HepG2 (cell line): ENCODE measurements around the gene NCKIPSD. TPM values are rescaled to one million over a fixed set of nuclear protein-coding genes. Genes with fewer than 3 reads are reported as not detected.

Experiments used
- ASH2L ChIP-seq: fragments of 300-600, 200-600 bp; sonication (generic); IDR thresholded peaks from 2 replicates; pipeline ENCODE4 v1.7.0; 2017; ENCODE audit warnings: low read depth, mild to moderate bottlenecking, moderate library complexity, mixed read lengths, low read length; ENCODE audit not compliant: insufficient read length
- FOXO1 ChIP-seq: sonication (generic); formaldehyde crosslinking; IDR thresholded peaks from 2 replicates; pipeline ENCODE4 v1.4.0; 2020; ENCODE audit warnings: missing genetic modification reagents
- HOXA9 ChIP-seq: sonication (generic); formaldehyde crosslinking; IDR thresholded peaks from 2 replicates; pipeline ENCODE4 v1.8.1; 2022; ENCODE audit warnings: missing genetic modification reagents, mild to moderate bottlenecking, moderate library complexity, borderline replicate concordance
- SP4 ChIP-seq: sonication (generic); formaldehyde crosslinking; IDR thresholded peaks from 2 replicates; pipeline ENCODE4 v1.8.1; 2023; ENCODE audit warnings: mild to moderate bottlenecking, missing genetic modification reagents
- SPEN ChIP-seq: sonication (generic); formaldehyde crosslinking; IDR thresholded peaks from 2 replicates; pipeline ENCODE4 v1.5.1; 2020; ENCODE audit warnings: low read depth, mild to moderate bottlenecking, missing genetic modification reagents
- SSRP1 ChIP-seq: IDR thresholded peaks from 2 replicates; pipeline ENCODE4 v1.6.1; 2016; ENCODE audit warnings: control low read depth
- TP53 ChIP-seq: sonication (generic); formaldehyde crosslinking; conservative IDR thresholded peaks from 2 replicates; pipeline ENCODE4 v1.4.0; 2020; ENCODE audit warnings: missing genetic modification reagents
- ZNF501 ChIP-seq: sonication (generic); formaldehyde crosslinking; IDR thresholded peaks from 2 replicates; pipeline ENCODE4 v1.5.1; 2020; ENCODE audit warnings: mild to moderate bottlenecking, moderate library complexity, missing genetic modification reagents
- ZNF614 ChIP-seq: IDR thresholded peaks from 2 replicates; pipeline ENCODE4 v1.6.1; 2018; ENCODE audit warnings: missing biosample characterization, missing genetic modification reagents, inconsistent platforms, borderline replicate concordance
- ZNF737 ChIP-seq: sonication (generic); formaldehyde crosslinking; IDR thresholded peaks from 2 replicates; pipeline ENCODE4 v1.5.0; 2020; ENCODE audit warnings: missing genetic modification reagents, mild to moderate bottlenecking, borderline replicate concordance
- ZNF790 ChIP-seq: sonication (generic); formaldehyde crosslinking; IDR thresholded peaks from 2 replicates; pipeline ENCODE4 v1.8.0; 2022; ENCODE audit warnings: missing genetic modification reagents, mild to moderate bottlenecking, borderline replicate concordance
- ZNF792 ChIP-seq: IDR thresholded peaks from 2 replicates; pipeline ENCODE4 v1.6.1; 2016
- polyA plus RNA-seq, 8 experiments: library from polyadenylated mRNA; depleted of rRNA in 3 of 8; stranded (reverse) in 7 of 8; unstranded in 1 of 8; fragments of >200 nt; fragmentation: Illumina TruSeq in 4 of 8; extraction: Trizol in 4 of 8; gene quantifications; 2 replicates each; pipeline versions ENCODE4 v1.2.1 to v1.2.3, GENCODE V29; 2011 to 2016; ENCODE audit warnings: low read depth in 4 of 8, missing spikeins in 1 of 8, mixed read lengths in 1 of 8; ENCODE audit not compliant: insufficient read depth in 1 of 8
- total RNA-seq, 5 experiments: library from RNA; depleted of rRNA; stranded (reverse); fragments of >200 nt; fragmentation: Illumina TruSeq; extraction: Trizol; gene quantifications; 2 replicates each; pipeline ENCODE4 v1.2.3, GENCODE V29; 2016; ENCODE audit warnings: low read depth in 1 of 5
- TF ChIP-seq, protein P1 (sequence below), 2 experiments: sonication (generic) in 1 of 2; formaldehyde crosslinking in 1 of 2; IDR thresholded peaks; 2 replicates each; pipeline versions ENCODE4 v1.4.0 to v1.6.1; 2018 to 2020; ENCODE audit warnings: missing genetic modification reagents in 2 of 2, borderline replicate concordance in 1 of 2, low read depth in 1 of 2, mild to moderate bottlenecking in 1 of 2, missing biosample characterization in 1 of 2
- TF ChIP-seq, protein P2 (sequence below): sonication (generic); formaldehyde crosslinking; IDR thresholded peaks from 2 replicates; pipeline ENCODE4 v1.5.0; 2020; ENCODE audit warnings: mild to moderate bottlenecking, low read depth, missing genetic modification reagents, borderline replicate concordance
- TF ChIP-seq, protein P3 (sequence below): sonication (generic); formaldehyde crosslinking; IDR thresholded peaks from 2 replicates; pipeline ENCODE4 v1.4.0; 2020; ENCODE audit warnings: missing genetic modification reagents, borderline replicate concordance

Gene NCKIPSD
- total and polyA plus RNA-seq, 2 of the 13 experiments (the other 11 are each of a cell fraction or from before 2014, with no cell fraction given): 13.5 to 35.2 TPM

DNA sequence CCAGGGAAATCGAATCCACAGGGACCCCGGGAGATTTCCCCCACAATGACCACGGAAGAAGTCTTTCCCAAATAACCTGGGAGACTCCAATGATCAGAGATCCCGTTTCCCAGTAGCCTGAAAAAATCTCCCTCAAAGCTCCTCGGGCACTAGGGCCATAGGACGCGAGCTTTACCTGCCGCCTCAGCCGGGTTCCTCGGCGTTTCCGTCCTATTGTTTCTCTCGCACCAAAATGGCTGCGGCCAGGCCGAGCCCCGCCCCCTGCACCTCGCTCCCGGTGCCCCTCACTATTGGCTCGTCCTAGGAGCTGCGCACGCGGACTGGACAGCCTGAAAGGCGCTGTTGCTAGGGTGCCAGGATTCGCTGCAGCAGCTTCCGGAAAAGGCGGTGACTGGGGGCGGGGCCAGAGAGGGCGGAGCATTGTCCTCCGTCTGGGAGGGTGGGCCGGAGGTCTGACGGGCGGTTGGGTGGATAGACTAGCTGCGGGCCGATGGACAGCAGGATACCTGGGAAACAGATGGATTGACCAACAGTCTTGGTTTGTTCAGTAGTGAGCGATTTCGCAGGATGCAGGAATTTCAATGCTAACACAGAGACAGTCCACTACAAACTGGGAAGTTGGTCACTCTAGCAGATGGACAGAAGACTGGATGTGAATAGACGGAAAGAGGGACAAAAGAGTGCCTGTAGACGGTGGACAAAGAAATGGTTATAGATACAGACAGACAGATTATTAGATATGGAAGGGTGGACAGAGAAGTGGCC is 31.4 kb upstream of the NCKIPSD start, which contains the start of gene IP6K2 (continued):
- TF ChIP-seq, protein P1, sequence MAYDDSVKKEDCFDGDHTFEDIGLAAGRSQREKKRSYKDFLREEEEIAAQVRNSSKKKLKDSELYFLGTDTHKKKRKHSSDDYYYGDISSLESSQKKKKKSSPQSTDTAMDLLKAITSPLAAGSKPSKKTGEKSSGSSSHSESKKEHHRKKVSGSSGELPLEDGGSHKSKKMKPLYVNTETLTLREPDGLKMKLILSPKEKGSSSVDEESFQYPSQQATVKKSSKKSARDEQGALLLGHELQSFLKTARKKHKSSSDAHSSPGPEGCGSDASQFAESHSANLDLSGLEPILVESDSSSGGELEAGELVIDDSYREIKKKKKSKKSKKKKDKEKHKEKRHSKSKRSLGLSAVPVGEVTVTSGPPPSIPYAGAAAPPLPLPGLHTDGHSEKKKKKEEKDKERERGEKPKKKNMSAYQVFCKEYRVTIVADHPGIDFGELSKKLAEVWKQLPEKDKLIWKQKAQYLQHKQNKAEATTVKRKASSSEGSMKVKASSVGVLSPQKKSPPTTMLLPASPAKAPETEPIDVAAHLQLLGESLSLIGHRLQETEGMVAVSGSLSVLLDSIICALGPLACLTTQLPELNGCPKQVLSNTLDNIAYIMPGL (CRISPR knock-in tag; IDR thresholded peaks at IDR 0.05; ENCODE audit: borderline replicate concordance in 1 of 2, low read depth in 1 of 2): peak; percentile 16 to 74; a peak in 2 of 4 replicates
- TF ChIP-seq, protein P2, sequence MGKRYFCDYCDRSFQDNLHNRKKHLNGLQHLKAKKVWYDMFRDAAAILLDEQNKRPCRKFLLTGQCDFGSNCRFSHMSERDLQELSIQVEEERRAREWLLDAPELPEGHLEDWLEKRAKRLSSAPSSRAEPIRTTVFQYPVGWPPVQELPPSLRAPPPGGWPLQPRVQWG (CRISPR knock-in tag): no peak
- TF ChIP-seq ASH2L (peak; percentile 73), SSRP1 (CRISPR knock-in tag) (peak; percentile 73; the same call in 1 of the 2 replicates), ZNF790 (CRISPR knock-in tag) (no peak), SP4 (CRISPR knock-in tag) (peak; percentile 89), ZNF737 (CRISPR knock-in tag) (no peak), ZNF614 (CRISPR knock-in tag) (0 out of 2 replicates have a peak, but pooled peaks have one; percentile 70), FOXO1 (CRISPR knock-in tag) (no peak; the same call in 1 of the 2 replicates), SPEN (0 out of 2 replicates have a peak, but pooled peaks have one; percentile 25), ZNF792 (CRISPR knock-in tag) (peak; percentile 41; the same call in 1 of the 2 replicates), HOXA9 (CRISPR knock-in tag) (no peak), ZNF501 (peak; percentile 88), TP53 (no peak)
- TF ChIP-seq, protein P3, sequence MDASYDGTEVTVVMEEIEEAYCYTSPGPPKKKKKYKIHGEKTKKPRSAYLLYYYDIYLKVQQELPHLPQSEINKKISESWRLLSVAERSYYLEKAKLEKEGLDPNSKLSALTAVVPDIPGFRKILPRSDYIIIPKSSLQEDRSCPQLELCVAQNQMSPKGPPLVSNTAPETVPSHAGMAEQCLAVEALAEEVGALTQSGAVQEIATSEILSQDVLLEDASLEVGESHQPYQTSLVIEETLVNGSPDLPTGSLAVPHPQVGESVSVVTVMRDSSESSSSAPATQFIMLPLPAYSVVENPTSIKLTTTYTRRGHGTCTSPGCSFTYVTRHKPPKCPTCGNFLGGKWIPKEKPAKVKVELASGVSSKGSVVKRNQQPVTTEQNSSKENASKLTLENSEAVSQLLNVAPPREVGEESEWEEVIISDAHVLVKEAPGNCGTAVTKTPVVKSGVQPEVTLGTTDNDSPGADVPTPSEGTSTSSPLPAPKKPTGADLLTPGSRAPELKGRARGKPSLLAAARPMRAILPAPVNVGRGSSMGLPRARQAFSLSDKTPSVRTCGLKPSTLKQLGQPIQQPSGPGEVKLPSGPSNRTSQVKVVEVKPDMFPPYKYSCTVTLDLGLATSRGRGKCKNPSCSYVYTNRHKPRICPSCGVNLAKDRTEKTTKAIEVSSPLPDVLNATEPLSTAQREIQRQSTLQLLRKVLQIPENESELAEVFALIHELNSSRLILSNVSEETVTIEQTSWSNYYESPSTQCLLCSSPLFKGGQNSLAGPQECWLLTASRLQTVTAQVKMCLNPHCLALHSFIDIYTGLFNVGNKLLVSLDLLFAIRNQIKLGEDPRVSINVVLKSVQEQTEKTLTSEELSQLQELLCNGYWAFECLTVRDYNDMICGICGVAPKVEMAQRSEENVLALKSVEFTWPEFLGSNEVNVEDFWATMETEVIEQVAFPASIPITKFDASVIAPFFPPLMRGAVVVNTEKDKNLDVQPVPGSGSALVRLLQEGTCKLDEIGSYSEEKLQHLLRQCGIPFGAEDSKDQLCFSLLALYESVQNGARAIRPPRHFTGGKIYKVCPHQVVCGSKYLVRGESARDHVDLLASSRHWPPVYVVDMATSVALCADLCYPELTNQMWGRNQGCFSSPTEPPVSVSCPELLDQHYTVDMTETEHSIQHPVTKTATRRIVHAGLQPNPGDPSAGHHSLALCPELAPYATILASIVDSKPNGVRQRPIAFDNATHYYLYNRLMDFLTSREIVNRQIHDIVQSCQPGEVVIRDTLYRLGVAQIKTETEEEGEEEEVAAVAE (CRISPR knock-in tag): peak; percentile 94; the same call in 1 of the 2 replicates
